Adrenal gland (tissue), 5 donors: ENCODE results near the gene SBSN.

Source experiments
- POLR2A ChIP-seq, 2 donors: fragments of 450-650 bp; IDR thresholded peaks; one replicate each; pipeline ENCODE4 v1.6.1; 2017; ENCODE audit warnings: antibody characterized with exemption in 2 of 2, mild to moderate bottlenecking in 2 of 2, moderate library complexity in 1 of 2
- TF ChIP-seq, protein P1 (sequence below), 6 experiments: fragments of 450-650 bp in 4 of 6; fragments of 200-600 bp in 2 of 6; sonication (generic) in 1 of 6; IDR thresholded peaks; 1 replicate in 5 of 6; 2 replicates in 1 of 6; pipeline versions ENCODE4 v1.5.1 to v1.8.0; 2016 to 2021; ENCODE audit warnings: antibody characterized with exemption in 6 of 6, mild to moderate bottlenecking in 2 of 6, moderate library complexity in 1 of 6
- donor health status: DM: no; HTN: no; CAD: no.

GRCh38 chr19:35559781-35560180 lies 31.7 kb upstream of the SBSN start:
- TF ChIP-seq, protein P1, sequence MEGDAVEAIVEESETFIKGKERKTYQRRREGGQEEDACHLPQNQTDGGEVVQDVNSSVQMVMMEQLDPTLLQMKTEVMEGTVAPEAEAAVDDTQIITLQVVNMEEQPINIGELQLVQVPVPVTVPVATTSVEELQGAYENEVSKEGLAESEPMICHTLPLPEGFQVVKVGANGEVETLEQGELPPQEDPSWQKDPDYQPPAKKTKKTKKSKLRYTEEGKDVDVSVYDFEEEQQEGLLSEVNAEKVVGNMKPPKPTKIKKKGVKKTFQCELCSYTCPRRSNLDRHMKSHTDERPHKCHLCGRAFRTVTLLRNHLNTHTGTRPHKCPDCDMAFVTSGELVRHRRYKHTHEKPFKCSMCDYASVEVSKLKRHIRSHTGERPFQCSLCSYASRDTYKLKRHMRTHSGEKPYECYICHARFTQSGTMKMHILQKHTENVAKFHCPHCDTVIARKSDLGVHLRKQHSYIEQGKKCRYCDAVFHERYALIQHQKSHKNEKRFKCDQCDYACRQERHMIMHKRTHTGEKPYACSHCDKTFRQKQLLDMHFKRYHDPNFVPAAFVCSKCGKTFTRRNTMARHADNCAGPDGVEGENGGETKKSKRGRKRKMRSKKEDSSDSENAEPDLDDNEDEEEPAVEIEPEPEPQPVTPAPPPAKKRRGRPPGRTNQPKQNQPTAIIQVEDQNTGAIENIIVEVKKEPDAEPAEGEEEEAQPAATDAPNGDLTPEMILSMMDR (IDR thresholded peaks at IDR 0.05) = no peak
- no peak for TF ChIP-seq POLR2A (IDR thresholded peaks at IDR 0.05)
